HUES64 (cell line): ENCODE measurements around the gene ABHD16A.

Source experiments
- H3K27ac ChIP-seq: 2 replicates; pipeline ENCODE4 v1.7.0; 2013; ENCODE audit warnings: low read depth, low read length, inconsistent platforms
- H3K27me3 ChIP-seq: 2 replicates; pipeline ENCODE4 v1.6.1; 2013; ENCODE audit warnings: mild to moderate bottlenecking, low read length; ENCODE audit not compliant: insufficient read depth
- H3K36me3 ChIP-seq: 2 replicates; pipeline ENCODE4 v1.6.1; 2013; ENCODE audit warnings: mild to moderate bottlenecking, low read length; ENCODE audit not compliant: insufficient read depth
- H3K4me1 ChIP-seq: 2 replicates; pipeline ENCODE4 v1.6.1; 2013; ENCODE audit warnings: mild to moderate bottlenecking, low read length, moderate library complexity; ENCODE audit not compliant: insufficient read depth
- H3K4me3 ChIP-seq: 2 replicates; pipeline ENCODE4 v1.5.1; 2013; ENCODE audit warnings: mild to moderate bottlenecking, low read length, moderate library complexity
- H3K9ac ChIP-seq: 2 replicates; pipeline ENCODE4 v1.6.1; 2013; ENCODE audit warnings: mild to moderate bottlenecking, low read depth, low read length
- H3K9me3 ChIP-seq: 2 replicates; pipeline ENCODE4 v1.6.1; 2013; ENCODE audit warnings: low read depth, low read length; ENCODE audit not compliant: insufficient read depth
- WGBS: fragments of 150-250, 120-280 bp; methylation state at CpG from one replicate; pipeline ENCODE4 v1.1.7; 2013; ENCODE audit warnings: missing lambda C conversion rate; 5-methylcytosine and 5-hydroxymethylcytosine counted together

The ABHD16A gene

GRCh38 chr6:31683591-31683990 is 19.5 kb downstream of the ABHD16A start:
- Histone ChIP-seq H3K9me3 (no peaks in the 10 kb centered on the region), H3K4me1 (no peaks in the 10 kb centered on the region), H3K27ac (no peak overlapping the region), H3K27me3 (peaks cover 20% of the 10 kb centered on the region), H3K4me3 (peak overlapping the region; percentile 65), H3K36me3 (peaks cover 26% of the 10 kb centered on the region), H3K9ac (no peak overlapping the region)
- WGBS: 67% methylated on average over 13 of the region's 13 CpGs

GRCh38 chr6:31681135-31681671 is 21.9 kb downstream of the ABHD16A start:
- Histone ChIP-seq H3K4me3 (peak overlapping the region; percentile 60), H3K36me3 (peaks cover 2% of the 10 kb centered on the region), H3K4me1 (no peaks in the 10 kb centered on the region), H3K27me3 (peaks cover 20% of the 10 kb centered on the region), H3K9ac (peak overlapping the region; percentile 31; the same call in 1 of the 2 replicates), H3K9me3 (no peaks in the 10 kb centered on the region), H3K27ac (no peak overlapping the region)
- WGBS: 1% methylated on average over 40 of the region's 40 CpGs

DNA sequence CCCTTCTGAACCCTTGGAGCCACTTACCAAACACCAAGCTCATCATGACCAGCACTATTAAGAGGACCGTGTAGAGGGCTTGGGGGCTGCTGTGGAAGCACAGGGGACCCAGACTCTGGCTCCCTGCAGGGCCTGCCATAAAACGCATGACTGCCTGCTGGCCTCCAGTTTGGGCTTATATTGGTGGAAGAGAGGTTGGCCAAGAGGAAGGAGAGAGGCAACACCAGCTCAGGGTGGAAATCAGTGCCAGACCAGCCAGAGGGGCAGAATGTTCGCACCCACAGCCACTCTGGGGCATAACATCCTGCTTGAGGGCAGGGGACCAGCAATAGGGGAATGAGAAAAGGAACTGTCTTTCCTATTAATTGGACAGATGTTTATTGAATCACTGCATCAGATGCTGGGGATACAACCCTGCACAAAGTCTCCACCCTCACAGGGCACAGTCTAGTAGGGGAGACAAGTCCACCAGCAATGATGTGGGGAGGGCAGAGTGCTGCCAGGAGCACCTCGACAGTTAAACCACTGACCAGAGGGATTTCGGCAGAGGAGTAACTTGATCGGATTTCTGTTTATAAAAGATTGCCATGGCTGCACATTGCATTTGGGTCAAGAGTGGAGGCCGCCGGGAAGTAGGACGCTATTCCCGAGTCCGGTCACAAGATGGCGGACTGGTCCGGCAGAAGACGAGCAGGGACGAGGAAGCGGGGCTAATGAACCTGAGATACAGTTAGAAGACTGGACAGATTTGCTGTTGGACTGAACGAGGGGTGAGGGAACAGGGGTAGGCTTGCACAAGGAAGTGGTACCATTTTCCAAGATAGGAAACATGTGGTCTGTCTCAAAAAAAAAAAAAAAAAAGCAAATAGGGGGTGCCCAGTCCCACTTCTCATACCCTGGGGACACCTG is 22.6 kb downstream of the ABHD16A start, which contains the start of gene LY6G5C:
Gene LY6G5C (minus strand): TSS at position 842 of the 909 bp plus-strand sequence. CDS start 694 bp downstream, at position 148.
- Histone ChIP-seq H3K9me3 (no peaks in the 10 kb centered on the region), H3K4me1 (no peaks in the 10 kb centered on the region), H3K27ac (no peak within 1 kb of the TSS), H3K36me3 (no peaks in the 10 kb centered on the region), H3K4me3 (peak within 1 kb of the TSS; percentile 60), H3K27me3 (peaks cover 20% of the 10 kb centered on the region), H3K9ac (peak within 1 kb of the TSS; percentile 31; the same call in 1 of the 2 replicates)
- 18% methylated on average over 17 of the region's 17 CpGs for WGBS

- no peaks in the 10 kb centered on the region for H3K9me3 ChIP-seq
- no peak overlapping the region for H3K9ac ChIP-seq
- peaks cover 6% of the 10 kb centered on the region for H3K36me3 ChIP-seq
- H3K4me1 ChIP-seq: no peaks in the 10 kb centered on the region
- no peak overlapping the region for H3K4me3 ChIP-seq
- peaks cover 20% of the 10 kb centered on the region for H3K27me3 ChIP-seq
- 81% methylated on average over 8 of the region's 8 CpGs for WGBS
- H3K27ac ChIP-seq: no peak overlapping the region
Observed at GRCh38 chr6:31677955-31678354, 25.2 kb downstream of the ABHD16A start.

DNA sequence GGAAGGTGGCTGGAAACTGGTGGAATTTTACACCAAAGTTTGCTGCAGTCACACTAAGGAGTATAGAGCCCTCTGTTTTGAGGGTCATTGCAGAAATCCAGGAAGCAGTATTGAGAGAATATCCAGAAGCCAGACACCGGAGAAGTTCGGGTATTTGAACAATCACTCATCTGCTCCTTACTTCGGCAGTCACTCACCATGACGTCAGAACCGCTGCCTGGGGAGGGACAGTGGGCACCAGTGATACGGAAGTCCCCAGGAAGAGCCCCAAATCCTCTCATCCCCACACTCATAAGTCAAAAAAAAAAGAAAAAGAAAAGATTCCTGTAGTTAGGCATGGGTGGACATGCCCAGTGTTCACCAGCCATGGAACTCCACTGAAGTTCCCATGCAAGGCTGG is 26.2 kb downstream of the ABHD16A start:
- no peaks in the 10 kb centered on the region for H3K4me1 ChIP-seq
- H3K4me3 ChIP-seq: no peak overlapping the region
- H3K27ac ChIP-seq: no peak overlapping the region
- H3K27me3 ChIP-seq: peaks cover 11% of the 10 kb centered on the region
- H3K36me3 ChIP-seq: peaks cover 14% of the 10 kb centered on the region
- no peaks in the 10 kb centered on the region for H3K9me3 ChIP-seq
- WGBS: 78% methylated on average over 5 of the region's 6 CpGs
- H3K9ac ChIP-seq: no peak overlapping the region

DNA sequence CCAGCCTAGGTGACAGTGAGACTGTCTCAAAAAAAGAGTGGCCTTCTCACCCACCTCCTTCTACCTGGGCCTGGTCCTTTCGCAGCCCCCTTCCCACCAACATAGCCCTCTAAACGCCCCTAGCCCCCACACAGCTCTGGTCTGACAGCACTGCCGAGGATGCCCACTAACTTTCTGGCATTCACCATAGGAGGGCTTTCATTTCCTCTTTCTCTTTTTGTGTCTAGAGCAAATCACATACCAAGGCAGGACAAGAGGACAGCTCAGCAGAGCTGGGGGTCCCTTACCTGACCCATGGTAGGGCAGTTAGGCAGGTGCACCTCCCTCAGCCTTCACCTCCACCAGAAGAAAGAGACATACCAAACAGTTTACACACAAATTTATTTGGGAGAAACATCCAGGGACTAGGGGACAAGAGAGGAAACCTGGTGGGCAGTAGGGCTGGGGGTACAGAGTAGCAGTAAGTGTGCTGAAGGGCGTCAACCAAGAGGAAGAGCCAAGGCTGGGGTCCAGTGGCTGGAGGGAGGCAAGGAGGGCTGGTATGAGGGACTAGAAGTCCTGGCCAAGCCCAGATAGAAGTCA is 26.7 kb downstream of the ABHD16A start:
- H3K27ac ChIP-seq: no peak overlapping the region
- peaks cover 6% of the 10 kb centered on the region for H3K27me3 ChIP-seq
- H3K9ac ChIP-seq: no peak overlapping the region
- no peak overlapping the region for H3K4me3 ChIP-seq
- peaks cover 18% of the 10 kb centered on the region for H3K36me3 ChIP-seq
- H3K9me3 ChIP-seq: no peaks in the 10 kb centered on the region
- WGBS: 81% methylated on average over 4 of the region's 4 CpGs
- no peaks in the 10 kb centered on the region for H3K4me1 ChIP-seq

- Histone ChIP-seq H3K27me3 (no peaks in the 10 kb centered on the region), H3K4me3 (no peak within 1 kb of the TSS), H3K9ac (no peak within 1 kb of the TSS), H3K36me3 (peaks cover 64% of the 10 kb centered on the region), H3K9me3 (no peaks in the 10 kb centered on the region), H3K27ac (no peak within 1 kb of the TSS), H3K4me1 (no peaks in the 10 kb centered on the region)
- WGBS: 89% methylated on average over 8 of the region's 8 CpGs
Observed at GRCh38 chr6:31669676-31670075, 33.4 kb downstream of the ABHD16A start, which contains the start of gene LY6G5B. Gene LY6G5B (plus strand): TSS chr6:31669976. CDS start chr6:31670951, 975 bp downstream.

DNA sequence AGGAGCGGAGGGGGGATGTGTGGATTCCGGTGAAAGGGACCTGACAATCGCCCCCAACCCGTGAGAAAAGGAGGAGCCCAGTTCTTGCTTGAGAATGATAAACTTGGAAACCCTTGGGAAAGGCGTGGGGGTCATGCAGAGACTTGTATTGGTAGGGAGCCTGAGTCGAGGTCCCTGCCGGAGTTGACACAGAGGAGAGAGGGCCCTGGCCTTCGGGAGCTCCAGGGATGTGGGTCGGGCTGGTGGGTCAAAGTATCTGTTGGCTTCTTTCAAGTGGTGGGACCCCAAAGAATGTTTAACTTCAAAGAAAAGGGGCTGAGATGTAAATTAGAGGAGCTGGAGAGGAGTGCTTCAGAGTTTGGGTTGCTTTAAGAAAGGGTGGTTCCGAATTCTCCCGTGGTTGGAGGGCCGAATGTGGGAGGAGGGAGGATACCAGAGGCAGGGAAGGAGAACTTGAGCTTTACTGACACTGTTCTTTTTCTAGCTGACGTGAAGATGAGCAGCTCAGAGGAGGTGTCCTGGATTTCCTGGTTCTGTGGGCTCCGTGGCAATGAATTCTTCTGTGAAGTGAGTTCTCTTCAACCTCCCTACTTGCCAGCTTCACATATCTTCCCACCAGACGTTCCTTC is 36.7 kb downstream of the ABHD16A start:
- H3K36me3 ChIP-seq: peaks cover 72% of the 10 kb centered on the region
- H3K4me1 ChIP-seq: peaks cover 12% of the 10 kb centered on the region
- peak overlapping the region; percentile 82 for H3K27ac ChIP-seq
- WGBS: 12% methylated on average over 15 of the region's 15 CpGs
- H3K27me3 ChIP-seq: no peaks in the 10 kb centered on the region
- H3K9me3 ChIP-seq: no peaks in the 10 kb centered on the region
- peak overlapping the region; percentile 87 for H3K9ac ChIP-seq
- peak overlapping the region; percentile 96 for H3K4me3 ChIP-seq

GRCh38 chr6:31665501-31666336 is 37.4 kb downstream of the ABHD16A start, which contains the start of gene CSNK2B:
Gene CSNK2B (plus strand): TSS chr6:31666080. CDS start chr6:31666832, 752 bp downstream.
- Histone ChIP-seq H3K27ac (peak within 1 kb of the TSS; percentile 99), H3K4me3 (peak within 1 kb of the TSS; percentile 96), H3K4me1 (peaks cover 16% of the 10 kb centered on the region), H3K27me3 (no peaks in the 10 kb centered on the region), H3K9ac (peak within 1 kb of the TSS; percentile 96), H3K36me3 (peaks cover 65% of the 10 kb centered on the region), H3K9me3 (no peaks in the 10 kb centered on the region)
- WGBS: under 1% methylated on average over 63 of the region's 63 CpGs

- H3K36me3 ChIP-seq: peaks cover 57% of the 10 kb centered on the region
- no peaks in the 10 kb centered on the region for H3K27me3 ChIP-seq
- peak within 1 kb of the TSS; percentile 96 for H3K9ac ChIP-seq
- peaks cover 16% of the 10 kb centered on the region for H3K4me1 ChIP-seq
- under 1% methylated on average over 38 of the region's 39 CpGs for whole genome bisulfite sequencing
- peak within 1 kb of the TSS; percentile 99 for H3K27ac ChIP-seq
- peak within 1 kb of the TSS; percentile 96 for H3K4me3 ChIP-seq
- no peaks in the 10 kb centered on the region for H3K9me3 ChIP-seq
Observed at GRCh38 chr6:31664790-31665500, 38.2 kb downstream of the ABHD16A start, which contains the start of gene GPANK1. Gene GPANK1 (minus strand): TSS chr6:31664997. CDS start chr6:31664478, 519 bp downstream.
